HG02759 (cell line): ENCODE measurements around the gene NAA20.

Experiments used
- ATAC-seq: cut with Tn5 transposase; IDR thresholded peaks from one replicate; pipeline ENCODE4 v1.9.1; 2021; ENCODE audit warnings: mild to moderate bottlenecking, moderate library complexity; ENCODE audit not compliant: unreplicated experiment

The NAA20 gene

GRCh38 chr20:20073801-20074371 is 56.7 kb downstream of the NAA20 start:
- ATAC-seq = no peak

DNA sequence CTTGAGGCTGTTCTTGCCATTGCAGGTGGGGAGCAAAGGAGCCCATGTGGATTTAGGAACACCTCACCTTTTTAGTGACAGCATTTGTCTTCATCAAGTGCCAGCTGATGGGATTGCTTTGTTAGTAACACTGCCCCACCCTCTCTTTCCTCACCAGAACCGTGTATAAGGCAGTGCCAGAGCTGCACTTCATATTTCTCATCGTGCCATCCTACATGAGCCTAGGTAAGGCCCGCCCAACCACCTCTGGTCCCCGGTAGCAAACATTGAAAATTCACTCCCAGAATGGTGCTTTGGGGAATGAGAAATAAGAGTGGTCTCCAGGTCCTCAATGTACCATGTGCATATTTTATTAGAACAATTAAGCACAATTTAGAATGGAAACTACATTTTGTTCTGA is 57.9 kb downstream of the NAA20 start:
- no peak for ATAC-seq

DNA sequence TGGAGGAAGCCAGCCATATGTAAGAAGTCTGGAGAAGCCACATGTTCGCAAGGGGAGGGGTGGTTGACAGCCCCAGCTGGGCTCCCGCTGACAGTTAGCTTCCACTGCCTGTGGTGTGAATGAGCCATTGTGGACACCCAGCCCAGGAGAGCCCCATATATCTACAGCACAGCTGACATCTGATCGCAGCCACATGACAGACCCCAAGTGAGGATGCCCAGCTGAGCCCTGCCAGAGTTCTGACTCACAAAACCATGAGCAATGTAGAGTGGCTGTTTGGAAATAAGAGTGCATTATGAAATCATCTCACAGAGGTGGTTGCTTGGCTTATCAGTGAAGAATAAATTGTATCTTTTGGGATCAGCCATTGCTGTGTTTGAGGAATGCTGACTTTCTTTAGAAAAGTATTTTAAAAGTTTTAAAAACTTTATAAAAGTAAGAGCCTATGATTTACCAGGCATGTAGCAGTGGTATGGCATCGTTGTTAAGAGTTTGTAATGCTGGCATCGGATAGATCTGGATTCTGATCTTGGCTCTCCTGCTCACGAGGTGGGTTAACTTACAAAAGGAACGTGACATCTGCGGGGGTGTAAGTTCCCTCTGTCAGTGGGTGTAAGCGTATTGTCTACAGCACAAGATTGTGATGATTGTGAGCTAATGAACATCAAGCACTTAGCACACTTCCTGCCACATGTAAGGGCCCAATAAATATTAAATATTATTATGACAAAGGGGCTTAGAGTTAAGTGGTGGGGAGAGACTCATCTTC is 59.3 kb downstream of the NAA20 start:
- no peak for ATAC-seq

DNA sequence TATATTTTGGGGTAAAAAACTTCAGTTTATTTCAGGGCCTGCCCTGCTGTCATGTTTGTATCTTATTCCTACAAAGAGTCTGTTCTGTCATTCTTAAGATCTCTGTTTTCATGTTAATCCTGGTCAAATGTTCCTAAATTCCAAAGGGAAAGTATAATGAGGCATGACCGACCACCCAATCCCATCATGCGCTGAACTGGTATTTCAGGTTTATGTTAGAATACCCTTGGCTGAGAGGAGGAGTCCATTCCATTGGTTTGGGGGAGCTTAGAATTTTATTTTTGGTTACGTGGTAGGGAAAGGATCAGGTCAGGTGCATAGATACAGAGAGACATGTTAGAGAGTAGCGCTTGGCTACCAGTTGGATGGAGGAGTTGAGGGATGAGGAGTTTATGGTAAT is 60.9 kb downstream of the NAA20 start:
- ATAC-seq = no peak

DNA sequence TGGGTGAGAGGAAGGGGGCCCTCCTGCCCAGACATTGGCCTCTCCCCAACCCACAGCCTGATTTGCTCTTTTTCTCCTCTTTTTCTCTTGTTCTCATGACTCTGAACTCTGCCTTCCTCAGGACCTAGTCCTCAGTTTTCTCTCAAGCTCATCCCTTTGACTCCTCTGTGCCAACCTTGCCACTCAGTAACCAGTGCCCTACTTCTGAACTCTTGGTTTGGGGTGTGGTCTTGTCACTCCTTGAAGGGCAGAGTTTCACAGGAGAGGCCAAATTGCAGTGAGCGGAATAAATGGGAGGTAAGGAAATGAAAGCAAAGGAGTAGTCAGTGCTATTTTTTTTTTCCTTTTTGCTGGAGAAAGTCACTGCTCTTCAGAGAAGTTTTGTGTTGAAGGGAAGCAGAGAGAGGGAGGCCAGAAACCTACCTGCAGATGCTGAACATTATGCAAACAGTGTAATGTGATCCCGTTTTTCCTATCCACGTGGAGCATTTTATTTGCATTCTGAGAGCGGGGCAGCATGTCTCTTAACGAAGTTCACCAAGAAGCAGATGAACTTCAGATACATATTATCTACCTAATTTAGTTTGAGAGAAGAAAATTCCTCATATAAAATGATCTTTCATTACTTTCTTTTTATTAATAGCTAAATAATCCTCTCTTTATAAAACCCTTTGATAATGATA is 62.1 kb downstream of the NAA20 start:
- ATAC-seq = no peak
